Stomach (tissue), 9 donors: ENCODE data around the gene ZBTB22. TPM values are rescaled to one million over a fixed set of nuclear protein-coding genes. Genes with fewer than 3 reads are reported as not detected.

Experiments used
- DNase-seq, 2 donors: peaks; one replicate each; pipeline versions ENCODE4 v3.0.0 to v3.0.0-alpha.2; 2013 to 2019
- H3K27ac ChIP-seq, 5 donors: fragments of 200-600 bp in 4 of 5; sonication (generic) in 4 of 5; one replicate each; pipeline ENCODE4 v1.5.1; 2013 to 2019; ENCODE audit warnings: mild to moderate bottlenecking in 1 of 5, moderate library complexity in 1 of 5
- H3K27me3 ChIP-seq, 3 donors: fragments of 200-600 bp; sonication (generic); one replicate each; pipeline ENCODE4 v1.5.1; 2017 to 2019; ENCODE audit warnings: mixed run types in 1 of 3
- H3K36me3 ChIP-seq, 4 donors: fragments of 200-600 bp; sonication (generic); 1 replicate in 3 of 4; 2 replicates in 1 of 4; pipeline ENCODE4 v1.5.1; 2016 to 2019
- H3K4me1 ChIP-seq, 4 donors: fragments of 200-600 bp; sonication (generic); one replicate each; pipeline ENCODE4 v1.5.1; 2016 to 2019
- H3K4me3 ChIP-seq, 4 donors: fragments of 200-600 bp; sonication (generic) in 3 of 4; one replicate each; pipeline ENCODE4 v1.5.1; 2016 to 2019; ENCODE audit warnings: mild to moderate bottlenecking in 1 of 4
- H3K9me3 ChIP-seq, 4 donors: fragments of 200-600 bp; sonication (generic); one replicate each; pipeline ENCODE4 v1.5.1; 2016 to 2019
- CTCF ChIP-seq, 7 experiments: fragments of 450-650 bp in 4 of 7; fragments of 200-600 bp in 3 of 7; sonication (generic) in 3 of 7; IDR thresholded peaks; one replicate each; pipeline ENCODE4 v1.5.1; 2016 to 2019; ENCODE audit warnings: antibody characterized with exemption in 7 of 7, control low read depth in 2 of 7, mild to moderate bottlenecking in 1 of 7
- EP300 ChIP-seq: sonication (generic); formaldehyde crosslinking; IDR thresholded peaks from one replicate; pipeline ENCODE4 v1.6.1; 2017; ENCODE audit warnings: antibody characterized with exemption
- POLR2A ChIP-seq, 4 donors: fragments of 450-650 bp; IDR thresholded peaks; one replicate each; pipeline ENCODE4 v1.6.1; 2016; ENCODE audit warnings: antibody characterized with exemption in 4 of 4, control low read depth in 2 of 4, mild to moderate bottlenecking in 1 of 4, moderate library complexity in 1 of 4
- POLR2AphosphoS5 ChIP-seq, 3 donors: sonication (generic); formaldehyde crosslinking; IDR thresholded peaks; one replicate each; pipeline ENCODE4 v1.6.1; 2016; ENCODE audit warnings: antibody characterized with exemption in 3 of 3
- WGBS, 5 donors: extraction: QIAGEN DNeasy Blood & Tissue Kit in 3 of 5; methylation state at CpG; one replicate each; pipeline versions ENCODE4 v1.1.5 to v1.1.7; 2013 to 2018; 5-methylcytosine and 5-hydroxymethylcytosine counted together
- intact Hi-C: fragments of 100-400 bp; cut with DNase I; formaldehyde crosslinking; loops from one replicate; pipeline ENCODE4 v1.15.1; 2023; ENCODE audit warnings: low total_unique reads
- polyA plus RNA-seq, 3 donors: library from polyadenylated mRNA; stranded (reverse); fragments of 200-250 nt; gene quantifications; one replicate each; pipeline ENCODE4 v1.2.3, GENCODE V29; 2013
- total RNA-seq, 5 donors: library from RNA; depleted of rRNA; stranded (reverse); fragments of >200 nt; gene quantifications; one replicate each; pipeline versions ENCODE4 v1.1.0 to v1.2.3, GENCODE V29; 2014 to 2016
- donor health status: healthy with polysubstance abuse.
- donor health status: Bipolar disorder and iron deficiency.
- donor health status: healthy.

Gene ZBTB22
- total and polyA plus RNA-seq, 8 donors: 1.2 to 45.2 (median 11.1) TPM

GRCh38 chr6:33305052-33305451 is 12.5 kb downstream of the ZBTB22 start:
- Histone ChIP-seq H3K4me3 (no peak overlapping the region), H3K27me3 (no peaks in the 10 kb centered on the region), H3K36me3 (peaks cover 18 to 86% (median 65%) of the 10 kb centered on the region in 4 donors), H3K4me1 (peaks cover 7 to 54% (median 17%) of the 10 kb centered on the region in 4 donors), H3K27ac (no peak overlapping the region), H3K9me3 (no peaks in the 10 kb centered on the region)
- no peak for TF ChIP-seq POLR2A (IDR thresholded peaks at IDR 0.05)
- TF ChIP-seq CTCF (IDR thresholded peaks at IDR 0.05): no peak
- TF ChIP-seq POLR2AphosphoS5 (IDR thresholded peaks at IDR 0.05): no peak
- TF ChIP-seq EP300: no peak
- intact Hi-C loops: no loop called here
- DNase-seq: no peak
- 75 to 82% (median 76%) methylated on average over 8 of the region's 8 CpGs for WGBS, 5 donors

- H3K4me3 ChIP-seq: no peak overlapping the region
- H3K4me1 ChIP-seq: peaks cover 10 to 53% (median 22%) of the 10 kb centered on the region in 4 donors
- intact Hi-C loops: no loop called here
- TF ChIP-seq POLR2AphosphoS5 (IDR thresholded peaks at IDR 0.05) (no peak), CTCF (IDR thresholded peaks at IDR 0.05) (no peak), EP300 (no peak), POLR2A (IDR thresholded peaks at IDR 0.05) (no peak)
- H3K9me3 ChIP-seq: no peaks in the 10 kb centered on the region
- 83 to 96% (median 87%) methylated on average over 5 to 16 of the region's 16 CpGs for WGBS, 5 donors
- H3K27me3 ChIP-seq: no peaks in the 10 kb centered on the region
- no peak overlapping the region for H3K27ac ChIP-seq
- no peak for DNase-seq
- peaks cover 18 to 78% (median 61%) of the 10 kb centered on the region in 4 donors for H3K36me3 ChIP-seq
Measured at GRCh38 chr6:33304216-33304615, 13.3 kb downstream of the ZBTB22 start.

GRCh38 chr6:33301877-33302276 is 15.7 kb downstream of the ZBTB22 start:
- no peak for TF ChIP-seq CTCF (IDR thresholded peaks at IDR 0.05)
- TF ChIP-seq POLR2A (IDR thresholded peaks at IDR 0.05): no peak
- no peak for TF ChIP-seq EP300
- no peak for TF ChIP-seq POLR2AphosphoS5 (IDR thresholded peaks at IDR 0.05)
- intact Hi-C loops: no loop called here
- 73 to 92% (median 84%) methylated on average over 3 of the region's 3 CpGs for whole genome bisulfite sequencing, 5 donors
- Histone ChIP-seq H3K27me3 (no peaks in the 10 kb centered on the region), H3K9me3 (no peaks in the 10 kb centered on the region), H3K4me3 (no peak overlapping the region), H3K4me1 (peaks cover 20 to 55% (median 38%) of the 10 kb centered on the region in 4 donors), H3K27ac (no peak overlapping the region), H3K36me3 (peaks cover 18 to 60% (median 52%) of the 10 kb centered on the region in 4 donors)
- no peak for DNase-seq

- Histone ChIP-seq H3K4me3 (peak overlapping the region; percentile 77 to 93 (median 90)), H3K27me3 (no peaks in the 10 kb centered on the region), H3K36me3 (peaks cover 23 to 56% (median 55%) of the 10 kb centered on the region in 4 donors), H3K27ac (peak overlapping the region; percentile 92 to 99 (median 98)), H3K9me3 (no peaks in the 10 kb centered on the region), H3K4me1 (peaks cover 22 to 64% (median 50%) of the 10 kb centered on the region in 4 donors)
- intact Hi-C loops: no loop called here
- DNase-seq: peak; percentile 91 to 96
- WGBS, 5 donors: 0 to 1% (median 0%) methylated on average over 45 to 54 of the region's 54 CpGs
- peak in 5 of 7 experiments; percentile 55 to 76 (median 65) for TF ChIP-seq CTCF (IDR thresholded peaks at IDR 0.05)
- TF ChIP-seq POLR2AphosphoS5 (IDR thresholded peaks at IDR 0.05): peak; percentile 77 to 94 (median 90)
- TF ChIP-seq POLR2A (IDR thresholded peaks at IDR 0.05): peak in 2 of 4 donors; percentile 38 to 55
- TF ChIP-seq EP300: no peak
Measured at GRCh38 chr6:33299237-33299944, 18.2 kb downstream of the ZBTB22 start.
